ENCODE results near the gene ITPR1.

Gene ITPR1

DNA sequence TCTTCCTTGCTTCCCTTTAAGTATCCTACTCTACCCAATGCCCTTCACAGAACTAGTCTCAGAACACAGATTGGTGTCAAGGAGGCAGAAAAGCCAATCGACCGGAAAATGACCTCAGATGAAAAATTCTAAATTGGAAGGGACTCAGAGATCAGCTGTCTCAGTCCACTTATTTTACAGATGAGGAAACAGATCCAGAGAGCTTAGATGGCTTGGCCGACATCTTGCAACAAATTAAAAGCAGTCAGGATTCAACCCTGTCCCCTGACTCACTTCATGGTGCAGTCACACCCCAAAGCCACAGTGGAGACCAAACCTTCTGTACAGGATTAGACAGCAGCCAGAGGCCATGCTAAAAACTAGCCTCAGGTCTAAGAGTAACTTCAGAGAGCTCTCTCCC is 316.8 kb downstream of the ITPR1 start:
- no peaks in the 10 kb centered on the region for H3K36me3 ChIP-seq (ENCODE audit: control insufficient read depth, low read depth, low read length)
- H3K9me3 ChIP-seq (ENCODE audit: control insufficient read depth, low read depth, low read length): no peaks in the 10 kb centered on the region
- no peak overlapping the region for H3K9ac ChIP-seq (ENCODE audit: low read length)
- no peaks in the 10 kb centered on the region for H3K27me3 ChIP-seq (ENCODE audit: control insufficient read depth, insufficient read depth, low read length)
- no peak overlapping the region for H3K4me3 ChIP-seq (ENCODE audit: low read length)
- H3K27ac ChIP-seq (ENCODE audit: low read length): no peak overlapping the region
- no peaks in the 10 kb centered on the region for H3K4me1 ChIP-seq (ENCODE audit: control insufficient read depth, low read depth, low read length)

DNA sequence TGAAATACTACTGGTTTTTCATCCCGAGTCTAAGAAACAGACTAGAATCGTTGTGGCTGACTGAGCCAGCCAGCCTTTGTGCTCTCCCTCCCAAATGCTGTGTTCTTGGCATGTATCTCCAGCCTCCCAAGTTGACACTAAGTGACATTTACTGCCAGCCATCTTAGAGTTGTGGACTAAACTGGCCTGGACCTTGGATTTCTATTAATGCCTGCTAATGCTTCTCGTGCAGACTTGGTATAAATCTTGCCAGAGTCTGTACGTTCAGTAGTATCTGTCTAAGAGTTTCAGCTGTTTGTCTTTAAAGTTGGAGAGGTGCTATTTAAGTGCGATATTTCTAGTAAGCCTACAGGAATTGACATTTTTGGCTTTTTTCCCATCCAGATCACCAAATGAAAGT is 319.4 kb downstream of the ITPR1 start:
- Histone ChIP-seq H3K27me3 (ENCODE audit: control insufficient read depth, insufficient read depth, low read length) (no peaks in the 10 kb centered on the region), H3K4me1 (ENCODE audit: control insufficient read depth, low read depth, low read length) (no peaks in the 10 kb centered on the region), H3K27ac (ENCODE audit: low read length) (no peak overlapping the region), H3K9me3 (ENCODE audit: control insufficient read depth, low read depth, low read length) (no peaks in the 10 kb centered on the region), H3K4me3 (ENCODE audit: low read length) (no peak overlapping the region), H3K9ac (ENCODE audit: low read length) (no peak overlapping the region), H3K36me3 (ENCODE audit: control insufficient read depth, low read depth, low read length) (no peaks in the 10 kb centered on the region)

DNA sequence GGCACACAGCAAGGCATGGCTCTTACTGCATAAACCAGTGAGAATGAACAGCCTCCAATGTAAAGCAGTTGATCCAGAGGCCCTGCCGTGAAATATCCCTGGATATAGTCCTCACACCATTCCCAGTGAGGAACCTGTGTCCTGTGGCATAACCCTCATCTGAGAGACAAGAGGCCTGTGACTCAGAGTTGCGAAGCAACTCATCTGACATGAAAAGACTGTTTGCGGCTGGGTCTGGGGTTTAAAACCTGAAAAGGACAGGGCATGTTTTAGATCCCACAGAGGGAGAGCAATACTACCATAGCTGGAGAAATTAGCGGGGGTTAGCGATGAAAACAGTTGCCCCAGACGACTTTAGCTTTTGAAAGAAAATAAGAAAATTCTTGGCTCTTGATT is 320.8 kb downstream of the ITPR1 start:
- H3K36me3 ChIP-seq (ENCODE audit: control insufficient read depth, low read depth, low read length): no peaks in the 10 kb centered on the region

DNA sequence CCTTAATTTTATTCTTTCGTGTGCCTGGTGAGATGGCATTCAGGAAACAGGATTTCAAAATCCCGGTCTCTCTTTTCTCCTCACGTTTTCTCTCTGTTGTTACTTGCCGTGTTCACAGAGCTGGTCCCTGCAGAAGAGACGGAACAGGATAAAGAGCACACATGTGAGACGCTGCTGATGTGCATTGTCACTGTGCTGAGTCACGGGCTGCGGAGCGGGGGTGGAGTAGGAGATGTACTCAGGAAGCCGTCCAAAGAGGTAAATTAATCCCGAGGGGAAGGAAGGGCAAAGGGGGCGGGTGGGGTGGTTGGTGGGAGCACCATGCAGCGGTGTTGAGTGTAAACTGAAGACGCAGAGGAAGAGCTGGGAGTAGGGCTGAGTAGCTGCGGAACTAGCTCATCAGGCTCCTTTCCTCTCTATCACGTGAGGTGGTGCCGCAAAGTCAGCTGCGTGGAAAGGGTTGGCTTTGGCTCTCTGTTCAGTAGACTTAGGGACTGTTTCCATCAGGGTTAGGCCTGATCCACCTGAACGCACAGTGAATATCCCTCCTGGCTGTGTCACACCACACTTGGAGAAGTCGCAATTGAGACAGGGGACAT is 321.3 kb downstream of the ITPR1 start:
- no peak overlapping the region for H3K4me3 ChIP-seq (ENCODE audit: low read length)
- H3K4me1 ChIP-seq (ENCODE audit: control insufficient read depth, low read depth, low read length): no peaks in the 10 kb centered on the region
- no peaks in the 10 kb centered on the region for H3K36me3 ChIP-seq (ENCODE audit: control insufficient read depth, low read depth, low read length)
- H3K9me3 ChIP-seq (ENCODE audit: control insufficient read depth, low read depth, low read length): no peaks in the 10 kb centered on the region
- no peaks in the 10 kb centered on the region for H3K27me3 ChIP-seq (ENCODE audit: control insufficient read depth, insufficient read depth, low read length)
- no peak overlapping the region for H3K27ac ChIP-seq (ENCODE audit: low read length)
- H3K9ac ChIP-seq (ENCODE audit: low read length): no peak overlapping the region

More for the DNA sequence above, 320.8 kb downstream of the ITPR1 start:
- Histone ChIP-seq H3K9me3 (ENCODE audit: control insufficient read depth, low read depth, low read length) (no peaks in the 10 kb centered on the region), H3K4me3 (ENCODE audit: low read length) (no peak overlapping the region), H3K9ac (ENCODE audit: low read length) (no peak overlapping the region), H3K27ac (ENCODE audit: low read length) (no peak overlapping the region), H3K27me3 (ENCODE audit: control insufficient read depth, insufficient read depth, low read length) (no peaks in the 10 kb centered on the region), H3K4me1 (ENCODE audit: control insufficient read depth, low read depth, low read length) (no peaks in the 10 kb centered on the region)

DNA sequence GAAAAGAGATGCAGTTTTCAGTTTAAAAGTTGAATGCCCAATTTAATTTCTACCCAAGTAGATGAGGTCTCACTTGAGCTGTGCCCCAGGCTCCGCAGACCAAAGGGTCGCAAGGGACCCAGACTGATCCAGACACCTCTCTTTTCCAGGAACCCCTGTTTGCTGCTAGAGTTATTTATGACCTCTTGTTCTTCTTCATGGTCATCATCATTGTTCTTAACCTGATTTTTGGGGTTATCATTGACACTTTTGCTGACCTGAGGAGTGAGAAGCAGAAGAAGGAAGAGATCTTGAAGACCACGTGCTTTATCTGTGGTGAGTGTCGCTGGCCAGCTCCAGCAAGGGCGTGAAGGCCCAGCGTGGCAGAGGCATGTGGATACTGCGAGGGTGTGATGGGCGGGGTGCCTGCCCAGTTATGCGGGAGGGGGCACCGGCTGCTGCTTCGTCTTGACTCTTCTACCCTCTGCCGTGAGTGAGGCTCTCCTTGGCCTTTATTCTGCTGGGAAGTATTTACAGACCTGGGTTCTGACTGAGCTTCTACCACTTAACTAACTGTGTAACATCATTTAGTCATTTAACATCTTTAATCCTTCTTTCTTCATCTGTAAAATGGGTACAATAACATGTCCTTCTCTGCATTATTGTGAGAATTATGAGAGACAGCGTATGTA is 321.9 kb downstream of the ITPR1 start:
- Histone ChIP-seq H3K4me1 (ENCODE audit: control insufficient read depth, low read depth, low read length) (no peaks in the 10 kb centered on the region), H3K9me3 (ENCODE audit: control insufficient read depth, low read depth, low read length) (no peaks in the 10 kb centered on the region), H3K4me3 (ENCODE audit: low read length) (no peak overlapping the region), H3K36me3 (ENCODE audit: control insufficient read depth, low read depth, low read length) (no peaks in the 10 kb centered on the region), H3K27ac (ENCODE audit: low read length) (no peak overlapping the region), H3K27me3 (ENCODE audit: control insufficient read depth, insufficient read depth, low read length) (no peaks in the 10 kb centered on the region), H3K9ac (ENCODE audit: low read length) (no peak overlapping the region)

DNA sequence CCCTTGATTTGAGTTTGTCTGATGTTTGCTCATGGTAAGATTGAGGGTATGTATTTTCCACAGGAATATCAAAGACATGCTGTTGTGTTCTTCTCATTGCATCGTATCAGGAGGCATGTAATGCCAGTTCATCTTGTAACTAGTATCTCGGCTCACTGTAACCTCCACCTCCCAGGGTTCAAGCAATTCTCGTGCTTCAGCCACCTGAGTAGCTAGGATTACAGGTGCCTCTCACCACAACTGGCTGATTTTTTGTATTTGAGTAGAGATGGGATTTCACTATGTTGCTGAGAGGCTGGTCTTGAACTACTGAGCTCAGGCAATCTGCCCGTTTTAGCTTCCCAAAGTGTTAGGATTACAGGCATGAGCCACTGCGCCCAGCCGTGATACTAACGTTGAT is 323.2 kb downstream of the ITPR1 start:
- no peaks in the 10 kb centered on the region for H3K4me1 ChIP-seq (ENCODE audit: control insufficient read depth, low read depth, low read length)
- H3K4me3 ChIP-seq (ENCODE audit: low read length): no peak overlapping the region
- no peaks in the 10 kb centered on the region for H3K27me3 ChIP-seq (ENCODE audit: control insufficient read depth, insufficient read depth, low read length)
- no peak overlapping the region for H3K9ac ChIP-seq (ENCODE audit: low read length)
- no peaks in the 10 kb centered on the region for H3K36me3 ChIP-seq (ENCODE audit: control insufficient read depth, low read depth, low read length)
- no peaks in the 10 kb centered on the region for H3K9me3 ChIP-seq (ENCODE audit: control insufficient read depth, low read depth, low read length)
- no peak overlapping the region for H3K27ac ChIP-seq (ENCODE audit: low read length)

DNA sequence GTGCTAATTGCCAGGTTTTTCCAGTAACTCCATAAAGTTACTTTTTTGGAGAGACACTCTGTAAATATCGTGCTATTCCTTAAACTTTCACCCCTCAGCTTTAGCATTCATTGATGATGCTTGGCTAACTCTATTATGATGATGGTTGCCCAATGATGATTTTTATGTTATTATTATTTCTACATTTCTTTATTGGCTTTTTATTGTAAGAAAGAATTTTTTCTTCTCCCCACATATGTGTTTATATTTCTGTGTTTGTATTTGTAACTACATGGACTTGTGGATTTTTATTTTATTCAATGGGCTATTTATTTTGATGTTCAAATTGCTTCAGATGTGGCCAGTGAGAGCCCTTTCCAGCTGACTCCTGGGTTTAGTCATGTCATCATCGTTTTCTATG is 323.6 kb downstream of the ITPR1 start:
- H3K27me3 ChIP-seq (ENCODE audit: control insufficient read depth, insufficient read depth, low read length): no peaks in the 10 kb centered on the region
- no peak overlapping the region for H3K9ac ChIP-seq (ENCODE audit: low read length)
- H3K27ac ChIP-seq (ENCODE audit: low read length): no peak overlapping the region
- no peak overlapping the region for H3K4me3 ChIP-seq (ENCODE audit: low read length)
- no peaks in the 10 kb centered on the region for H3K4me1 ChIP-seq (ENCODE audit: control insufficient read depth, low read depth, low read length)
- no peaks in the 10 kb centered on the region for H3K36me3 ChIP-seq (ENCODE audit: control insufficient read depth, low read depth, low read length)
- no peaks in the 10 kb centered on the region for H3K9me3 ChIP-seq (ENCODE audit: control insufficient read depth, low read depth, low read length)

DNA sequence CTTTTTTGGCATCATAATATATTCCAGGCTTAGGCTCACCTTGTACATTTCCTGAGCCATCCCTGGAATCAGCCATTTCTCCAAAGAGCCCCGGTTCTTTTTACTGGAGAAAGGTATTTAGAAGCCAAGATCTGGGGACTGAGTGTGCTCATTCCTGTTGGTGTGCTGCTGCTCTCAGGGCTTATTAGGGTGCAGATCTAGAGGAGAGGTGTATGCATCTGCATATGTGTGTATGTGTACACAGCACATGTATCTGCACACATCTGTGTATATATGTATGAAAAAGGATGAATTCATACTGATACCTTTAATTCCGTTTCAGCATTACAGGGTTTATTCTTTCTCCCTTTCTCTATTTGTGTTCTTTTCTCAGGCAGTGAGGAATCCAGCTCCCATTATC is 324.0 kb downstream of the ITPR1 start:
- H3K36me3 ChIP-seq (ENCODE audit: control insufficient read depth, low read depth, low read length): no peaks in the 10 kb centered on the region

DNA sequence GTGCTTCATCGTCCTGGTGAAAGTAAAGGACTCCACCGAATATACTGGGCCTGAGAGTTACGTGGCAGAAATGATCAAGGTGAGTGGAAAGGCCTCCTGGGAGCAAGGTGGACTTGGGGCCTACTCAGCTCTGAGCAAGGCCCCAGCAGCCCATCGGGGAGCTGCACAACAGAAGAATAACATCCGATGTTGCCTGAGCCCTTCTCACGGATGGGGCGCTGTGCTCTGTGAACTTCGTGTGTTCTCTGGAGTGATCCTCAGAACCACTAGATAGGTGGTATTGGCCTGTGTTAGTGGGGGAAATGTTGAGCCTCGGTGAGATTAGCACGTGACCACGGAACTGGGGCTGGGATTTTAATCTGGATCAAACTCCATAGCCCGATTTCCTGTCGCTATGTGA is 325.0 kb downstream of the ITPR1 start:
- Histone ChIP-seq H3K4me3 (ENCODE audit: low read length) (no peak overlapping the region), H3K9ac (ENCODE audit: low read length) (no peak overlapping the region), H3K4me1 (ENCODE audit: control insufficient read depth, low read depth, low read length) (no peaks in the 10 kb centered on the region), H3K36me3 (ENCODE audit: control insufficient read depth, low read depth, low read length) (no peaks in the 10 kb centered on the region), H3K27ac (ENCODE audit: low read length) (no peak overlapping the region), H3K27me3 (ENCODE audit: control insufficient read depth, insufficient read depth, low read length) (no peaks in the 10 kb centered on the region), H3K9me3 (ENCODE audit: control insufficient read depth, low read depth, low read length) (no peaks in the 10 kb centered on the region)

More for the DNA sequence above, 324.0 kb downstream of the ITPR1 start:
- Histone ChIP-seq H3K9me3 (ENCODE audit: control insufficient read depth, low read depth, low read length) (no peaks in the 10 kb centered on the region), H3K4me3 (ENCODE audit: low read length) (no peak overlapping the region), H3K9ac (ENCODE audit: low read length) (no peak overlapping the region), H3K27ac (ENCODE audit: low read length) (no peak overlapping the region), H3K27me3 (ENCODE audit: control insufficient read depth, insufficient read depth, low read length) (no peaks in the 10 kb centered on the region), H3K4me1 (ENCODE audit: control insufficient read depth, low read depth, low read length) (no peaks in the 10 kb centered on the region)

DNA sequence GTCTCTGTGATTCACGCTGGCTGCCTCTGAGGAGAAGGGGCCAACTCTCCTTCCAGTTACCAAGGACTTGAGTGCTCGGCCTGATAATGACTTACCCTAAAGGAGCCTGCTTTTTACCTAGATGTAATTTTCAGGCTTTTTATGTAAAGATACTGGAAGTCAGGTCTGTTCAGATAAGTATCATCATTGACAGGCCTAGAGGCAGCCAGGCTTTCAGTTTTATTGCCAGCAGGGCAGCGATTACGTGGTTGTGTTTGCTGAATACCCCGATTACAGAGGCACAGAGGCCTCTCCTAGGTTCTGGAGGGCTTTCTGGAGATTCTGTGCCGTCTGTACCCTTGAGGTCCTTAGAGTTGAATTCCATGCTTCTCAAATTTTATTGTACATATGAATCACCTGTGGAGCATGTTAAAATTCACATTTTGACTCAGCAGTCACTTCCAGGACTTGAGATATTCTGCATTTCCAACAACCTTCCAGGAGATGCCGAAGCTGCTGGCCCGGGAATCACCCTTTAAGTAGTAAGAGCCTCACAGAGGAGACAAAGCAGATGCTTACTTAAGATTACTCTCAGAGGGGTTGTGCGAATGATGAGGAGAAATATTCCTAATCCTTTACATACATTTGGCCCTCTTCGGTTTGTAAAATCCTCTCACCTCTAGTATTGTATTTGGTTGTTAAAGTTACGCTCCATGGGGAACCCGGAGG is 326.0 kb downstream of the ITPR1 start:
- Histone ChIP-seq H3K27me3 (ENCODE audit: control insufficient read depth, insufficient read depth, low read length) (no peaks in the 10 kb centered on the region), H3K9ac (ENCODE audit: low read length) (no peak overlapping the region), H3K9me3 (ENCODE audit: control insufficient read depth, low read depth, low read length) (no peaks in the 10 kb centered on the region), H3K36me3 (ENCODE audit: control insufficient read depth, low read depth, low read length) (no peaks in the 10 kb centered on the region), H3K4me3 (ENCODE audit: low read length) (no peak overlapping the region), H3K27ac (ENCODE audit: low read length) (no peak overlapping the region), H3K4me1 (ENCODE audit: control insufficient read depth, low read depth, low read length) (no peaks in the 10 kb centered on the region)

DNA sequence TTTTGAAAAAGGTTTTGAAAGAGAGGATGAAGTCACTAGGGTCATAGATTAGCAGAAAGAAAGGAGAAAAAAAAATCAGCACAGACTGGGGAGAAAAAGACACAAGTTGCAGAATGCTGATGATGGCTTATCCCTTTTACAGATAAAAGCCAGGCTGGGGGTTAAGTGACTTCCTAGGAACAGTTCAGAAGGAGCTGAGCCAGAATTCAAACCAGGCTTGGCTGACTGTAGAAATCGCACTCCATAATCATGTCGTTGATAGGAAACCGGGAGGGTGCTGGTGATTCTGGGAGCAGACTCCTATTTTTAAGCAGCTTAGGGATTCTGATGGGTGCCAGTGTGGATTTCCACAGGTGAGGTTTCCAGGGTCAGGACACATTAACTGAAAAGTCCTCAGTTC is 326.6 kb downstream of the ITPR1 start:
- Histone ChIP-seq H3K9ac (ENCODE audit: low read length) (no peak overlapping the region), H3K36me3 (ENCODE audit: control insufficient read depth, low read depth, low read length) (no peaks in the 10 kb centered on the region), H3K4me1 (ENCODE audit: control insufficient read depth, low read depth, low read length) (peaks cover 2% of the 10 kb centered on the region)

More for the DNA sequence above, 326.6 kb downstream of the ITPR1 start:
- Histone ChIP-seq H3K27me3 (ENCODE audit: control insufficient read depth, insufficient read depth, low read length) (no peaks in the 10 kb centered on the region), H3K9me3 (ENCODE audit: control insufficient read depth, low read depth, low read length) (no peaks in the 10 kb centered on the region), H3K27ac (ENCODE audit: low read length) (no peak overlapping the region), H3K4me3 (ENCODE audit: low read length) (no peak overlapping the region)
